Nephron progenitor cell (in vitro differentiated cells): ENCODE measurements around the gene ADD2.

Experiments used
- DNase-seq: peaks from one replicate; pipeline ENCODE4 v3.0.0; 2021
- H3K27ac Mint-ChIP-seq: 2 replicates; pipeline ENCODE4 v1.8.0; 2021; ENCODE audit warnings: mild to moderate bottlenecking, moderate library complexity, mixed read lengths
- H3K27me3 Mint-ChIP-seq: 2 replicates; pipeline ENCODE4 v1.8.0; 2021; ENCODE audit warnings: mild to moderate bottlenecking, low read depth, mixed read lengths; ENCODE audit not compliant: poor library complexity
- H3K36me3 Mint-ChIP-seq: 2 replicates; pipeline ENCODE4 v1.8.0; 2021; ENCODE audit warnings: low read depth, mixed read lengths
- H3K4me1 Mint-ChIP-seq: 2 replicates; pipeline ENCODE4 v1.8.0; 2021; ENCODE audit warnings: mixed read lengths
- H3K4me3 Mint-ChIP-seq: 2 replicates; pipeline ENCODE4 v1.8.0; 2021; ENCODE audit warnings: mild to moderate bottlenecking, moderate library complexity, mixed read lengths
- H3K9me3 Mint-ChIP-seq: 2 replicates; pipeline ENCODE4 v1.8.0; 2021; ENCODE audit warnings: mild to moderate bottlenecking, moderate library complexity, mixed read lengths
- CTCF ChIP-seq: fragments of 200-600 bp; sonication (generic); IDR thresholded peaks from 2 replicates; pipeline ENCODE4 v1.5.0; 2021; ENCODE audit warnings: antibody characterized with exemption

Gene ADD2

GRCh38 chr2:70778676-70779075 is 10.7 kb upstream of the ADD2 start:
- Mint-ChIP-seq H3K4me1 (no peaks in the 10 kb centered on the region), H3K27me3 (peaks cover 19% of the 10 kb centered on the region), H3K36me3 (no peaks in the 10 kb centered on the region), H3K9me3 (no peaks in the 10 kb centered on the region), H3K27ac (no peak overlapping the region), H3K4me3 (no peak overlapping the region)
- DNase-seq = no peak
- no peak for TF ChIP-seq CTCF

DNA sequence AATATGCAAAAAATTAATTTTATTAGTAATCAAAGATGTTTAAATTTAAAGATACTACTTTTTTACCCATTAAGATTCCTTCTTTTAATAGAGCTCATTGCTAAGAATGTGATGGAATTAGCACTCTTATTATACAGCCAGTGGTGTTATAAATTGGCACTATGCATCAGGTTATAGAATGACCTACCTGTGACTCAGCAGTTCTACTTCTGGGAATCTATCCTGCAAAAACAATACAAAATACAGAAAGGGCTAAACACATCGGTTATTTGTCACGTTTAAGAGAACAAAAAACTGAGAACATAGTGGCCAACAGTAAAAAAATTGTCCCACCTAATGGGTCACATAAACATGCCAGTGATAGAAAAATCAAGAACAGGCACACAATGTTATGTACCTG is 9.4 kb upstream of the ADD2 start:
- no peak overlapping the region for H3K27ac Mint-ChIP-seq

DNA sequence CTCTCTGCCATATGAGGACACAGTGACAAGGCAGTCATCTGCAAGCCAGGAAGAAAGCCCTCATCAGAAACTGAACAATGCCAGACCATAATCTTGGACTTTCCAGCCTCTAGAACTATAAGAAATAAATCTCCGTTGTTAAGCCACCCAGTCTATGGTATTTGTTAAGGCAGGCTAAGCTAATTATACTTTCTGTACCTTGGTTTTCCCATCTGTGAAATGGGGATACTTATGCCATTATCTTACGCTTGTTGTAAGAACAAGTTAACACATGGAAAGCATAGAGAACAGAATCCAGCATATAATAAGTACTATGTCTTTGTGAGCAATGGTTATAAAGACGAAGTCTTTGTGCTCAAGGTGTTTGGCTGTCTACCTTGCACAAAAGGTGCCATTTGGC is 8.3 kb upstream of the ADD2 start:
- DNase-seq = no peak
- H3K27ac Mint-ChIP-seq = no peak overlapping the region
- H3K9me3 Mint-ChIP-seq = no peaks in the 10 kb centered on the region
- peaks cover 27% of the 10 kb centered on the region for H3K27me3 Mint-ChIP-seq
- no peaks in the 10 kb centered on the region for H3K4me1 Mint-ChIP-seq
- H3K4me3 Mint-ChIP-seq = no peak overlapping the region
- TF ChIP-seq CTCF = no peak
- H3K36me3 Mint-ChIP-seq = no peaks in the 10 kb centered on the region

More for the DNA sequence above, 9.4 kb upstream of the ADD2 start:
- no peak for DNase-seq
- Mint-ChIP-seq H3K27me3 (peaks cover 27% of the 10 kb centered on the region), H3K4me1 (no peaks in the 10 kb centered on the region), H3K9me3 (no peaks in the 10 kb centered on the region), H3K36me3 (no peaks in the 10 kb centered on the region), H3K4me3 (no peak overlapping the region)
- TF ChIP-seq CTCF = no peak

GRCh38 chr2:70775141-70775540 is 7.1 kb upstream of the ADD2 start:
- H3K36me3 Mint-ChIP-seq = no peaks in the 10 kb centered on the region
- H3K27me3 Mint-ChIP-seq = peaks cover 27% of the 10 kb centered on the region
- no peaks in the 10 kb centered on the region for H3K9me3 Mint-ChIP-seq
- H3K4me3 Mint-ChIP-seq = no peak overlapping the region
- no peak for DNase-seq
- no peak overlapping the region for H3K27ac Mint-ChIP-seq
- no peaks in the 10 kb centered on the region for H3K4me1 Mint-ChIP-seq
- TF ChIP-seq CTCF = no peak

- TF ChIP-seq CTCF = no peak
Measured at GRCh38 chr2:70772486-70773155, 4.6 kb upstream of the ADD2 start.

GRCh38 chr2:70771446-70771845 is 3.4 kb upstream of the ADD2 start:
- Mint-ChIP-seq H3K27ac (no peak overlapping the region), H3K9me3 (no peaks in the 10 kb centered on the region), H3K27me3 (peaks cover 41% of the 10 kb centered on the region), H3K4me1 (peaks cover 17% of the 10 kb centered on the region), H3K4me3 (no peak overlapping the region), H3K36me3 (no peaks in the 10 kb centered on the region)
- no peak for TF ChIP-seq CTCF
- no peak for DNase-seq

More at GRCh38 chr2:70772486-70773155, 4.6 kb upstream of the ADD2 start:
- Mint-ChIP-seq H3K4me3 (no peak overlapping the region), H3K36me3 (no peaks in the 10 kb centered on the region), H3K27ac (no peak overlapping the region), H3K9me3 (no peaks in the 10 kb centered on the region), H3K27me3 (peaks cover 35% of the 10 kb centered on the region), H3K4me1 (peaks cover 12% of the 10 kb centered on the region)
- no peak for DNase-seq
